Neural cell (in vitro differentiated cells): ENCODE measurements around the gene NKAIN4.

Source experiments
- CTCF ChIP-seq: fragments of 450-650 bp; IDR thresholded peaks from 2 replicates; pipeline ENCODE4 v1.5.1; 2014; ENCODE audit warnings: antibody characterized with exemption, mild to moderate bottlenecking, moderate library complexity; ENCODE audit not compliant: poor library complexity, severe bottlenecking
- EP300 ChIP-seq: fragments of 450-650 bp; conservative IDR thresholded peaks from 2 replicates; pipeline ENCODE4 v1.6.1; 2014; ENCODE audit warnings: antibody characterized with exemption, mild to moderate bottlenecking, moderate library complexity; ENCODE audit not compliant: poor library complexity, severe bottlenecking
- EZH2 ChIP-seq: fragments of 200-600, 300-800 bp; shearing (Covaris generic), sonication (generic); IDR thresholded peaks from 2 replicates; pipeline ENCODE4 v1.6.1; 2014; ENCODE audit warnings: antibody characterized with exemption, low read length, borderline replicate concordance, mild to moderate bottlenecking; ENCODE audit not compliant: insufficient read depth, poor library complexity, severe bottlenecking
- MXI1 ChIP-seq: fragments of 450-650 bp; conservative IDR thresholded peaks from 2 replicates; pipeline ENCODE4 v1.6.1; 2014; ENCODE audit warnings: antibody characterized with exemption, mild to moderate bottlenecking; ENCODE audit not compliant: poor library complexity, severe bottlenecking
- POLR2AphosphoS5 ChIP-seq: IDR thresholded peaks from 2 replicates; pipeline ENCODE4 v1.6.1; 2012
- RAD21 ChIP-seq: fragments of 450-650 bp; conservative IDR thresholded peaks from 2 replicates; pipeline ENCODE4 v1.6.1; 2014; ENCODE audit warnings: antibody characterized with exemption, mild to moderate bottlenecking, moderate library complexity
- REST ChIP-seq: IDR thresholded peaks from 2 replicates; pipeline ENCODE4 v1.6.1; 2012; ENCODE audit warnings: borderline replicate concordance
- SMC3 ChIP-seq: fragments of 450-650 bp; conservative IDR thresholded peaks from 2 replicates; pipeline ENCODE4 v1.6.1; 2014; ENCODE audit warnings: antibody characterized with exemption, mild to moderate bottlenecking, moderate library complexity; ENCODE audit not compliant: poor library complexity
- TAF1 ChIP-seq: IDR thresholded peaks from 2 replicates; pipeline ENCODE4 v1.6.1; 2012; ENCODE audit warnings: low read depth

DNA sequence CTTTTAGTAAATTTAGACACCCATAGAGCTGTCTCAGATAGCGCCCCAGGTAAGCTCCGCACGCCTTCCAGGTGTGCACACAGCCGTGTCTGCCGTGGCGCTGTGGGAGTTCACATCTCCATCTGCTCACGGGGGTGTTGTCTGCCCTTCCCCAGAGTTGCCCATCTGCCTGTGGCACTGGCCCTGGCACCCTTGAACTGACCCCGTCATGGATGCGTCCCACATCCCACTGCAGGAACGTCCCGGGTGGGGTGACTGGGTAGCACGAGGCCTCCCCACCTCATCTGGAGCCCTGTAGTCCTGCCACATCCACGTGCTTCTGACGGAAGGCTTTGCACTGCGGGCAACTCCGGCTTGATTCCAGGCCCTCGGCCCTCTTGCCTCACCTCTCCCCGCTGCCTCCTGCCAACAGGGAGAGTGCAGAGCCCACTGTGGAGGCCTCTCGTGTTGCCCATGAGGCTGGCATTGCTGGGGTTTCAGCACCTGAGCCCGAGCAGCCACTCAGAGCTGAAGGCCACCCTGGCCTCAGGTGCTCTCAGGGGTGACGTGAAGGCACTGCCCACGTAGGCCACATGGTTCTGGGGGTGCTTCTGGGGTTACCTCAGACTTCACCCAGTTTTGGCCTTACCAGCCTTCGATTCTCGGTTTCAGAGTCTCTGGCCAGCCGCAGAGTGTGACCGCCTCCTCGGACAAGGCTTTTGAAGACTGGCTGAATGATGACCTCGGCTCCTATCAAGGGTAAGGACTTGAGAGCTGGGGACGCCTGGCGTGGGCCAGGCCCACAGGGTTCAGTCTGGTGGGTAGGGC is 23.4 kb upstream of the NKAIN4 start:
- TF ChIP-seq RAD21 (no peak), CTCF (no peak), MXI1 (no peak), TAF1 (no peak), EP300 (no peak), SMC3 (no peak), EZH2 (no peak), POLR2AphosphoS5 (no peak), REST (no peak)
